NCI-H1694 treated with DMSO at 0.1 percent for 48 hours (cell line): ENCODE measurements around the gene CLEC18A.
"Not testable (repeated sequence)": the region's sequence is repeated elsewhere in the genome, so short reads cannot be mapped to it uniquely, and the experiment has no call there.

ENCODE experiments used
- DNase-seq: peaks from one replicate; lab custom pipeline; 2025; lab: John Stamatoyannopoulos, UW

Gene CLEC18A

GRCh38 chr16:69952116-69952515 is 982 bp downstream of the CLEC18A start:
- DNase-seq, result not testable (repeated sequence)

- not testable (repeated sequence) for DNase-seq
These were observed 1.6 kb downstream of the CLEC18A start for GRCh38 chr16:69952572-69953355.

- not testable (repeated sequence) for DNase-seq
These were observed 3.1 kb downstream of the CLEC18A start for GRCh38 chr16:69954241-69954640.

GRCh38 chr16:69963312-69963711 is 12.2 kb downstream of the CLEC18A start:
- DNase-seq, result not testable (repeated sequence)

- not testable (repeated sequence) for DNase-seq
These were observed 14.0 kb downstream of the CLEC18A start for GRCh38 chr16:69964960-69965660.

GRCh38 chr16:69965661-69966054 is 14.5 kb downstream of the CLEC18A start:
- not testable (repeated sequence) for DNase-seq

- not testable (repeated sequence) for DNase-seq
These were observed 16.6 kb downstream of the CLEC18A start for GRCh38 chr16:69967688-69968087.

GRCh38 chr16:69968125-69968524 is 17.0 kb downstream of the CLEC18A start:
- not testable (repeated sequence) for DNase-seq

GRCh38 chr16:69969657-69970056 is 18.5 kb downstream of the CLEC18A start:
- not testable (repeated sequence) for DNase-seq

- DNase-seq, result not testable (repeated sequence)
These were observed 21.0 kb downstream of the CLEC18A start for GRCh38 chr16:69972120-69972519.

GRCh38 chr16:69972935-69973334 is 21.8 kb downstream of the CLEC18A start:
- not testable (repeated sequence) for DNase-seq

GRCh38 chr16:69985196-69985595 is 34.1 kb downstream of the CLEC18A start:
- DNase-seq, result not testable (repeated sequence)

- not testable (repeated sequence) for DNase-seq
These were observed 46.8 kb downstream of the CLEC18A start for GRCh38 chr16:69997956-69998355.

- not testable (repeated sequence) for DNase-seq
These were observed 48.7 kb downstream of the CLEC18A start for GRCh38 chr16:69999801-70000200.

- DNase-seq, result not testable (repeated sequence)
These were observed 52.4 kb downstream of the CLEC18A start for GRCh38 chr16:70003511-70003910.

- DNase-seq, result not testable (repeated sequence)
These were observed 57.5 kb downstream of the CLEC18A start for GRCh38 chr16:70008604-70009003.

- not testable (repeated sequence) for DNase-seq
These were observed 59.5 kb downstream of the CLEC18A start for GRCh38 chr16:70010615-70011014.

GRCh38 chr16:70011120-70011519 is 60.0 kb downstream of the CLEC18A start:
- DNase-seq, result not testable (repeated sequence)

GRCh38 chr16:70012354-70012753 is 61.2 kb downstream of the CLEC18A start:
- not testable (repeated sequence) for DNase-seq

GRCh38 chr16:70012951-70013350 is 61.8 kb downstream of the CLEC18A start:
- DNase-seq, result not testable (repeated sequence)
